Breast epithelium (tissue), 4 donors: Measurements from ENCODE around the gene FNIP1. TPM values are rescaled to one million over a fixed set of nuclear protein-coding genes. Genes with fewer than 3 reads are reported as not detected.
"Not testable (repeated sequence)": the region's sequence is repeated elsewhere in the genome, so short reads cannot be mapped to it uniquely, and the experiment has no call there.

ENCODE experiments used
- DNase-seq, 2 donors: peaks; one replicate each; pipeline ENCODE4 v3.0.0-alpha.2; 2019; ENCODE audit warnings: low spot score in 2 of 2
- H3K27ac ChIP-seq, 2 donors: fragments of 200-600 bp; sonication (generic) in 1 of 2; one replicate each; pipeline ENCODE4 v1.5.1; 2016 to 2019; ENCODE audit warnings: mild to moderate bottlenecking in 1 of 2
- H3K27me3 ChIP-seq, 2 donors: fragments of 200-600 bp; sonication (generic) in 1 of 2; one replicate each; pipeline versions ENCODE4 v1.5.1 to v1.6.0; 2017 to 2019; ENCODE audit warnings: control low read depth in 1 of 2, mild to moderate bottlenecking in 1 of 2
- H3K36me3 ChIP-seq: fragments of 200-600 bp; one replicate; pipeline ENCODE4 v1.5.1; 2019
- H3K4me1 ChIP-seq, 2 donors: fragments of 200-600 bp; sonication (generic); one replicate each; pipeline ENCODE4 v1.5.1; 2016 to 2019; ENCODE audit warnings: control low read depth in 1 of 2
- H3K4me3 ChIP-seq, 3 donors: fragments of 200-600 bp; sonication (generic); 1 replicate in 2 of 3; 2 replicates in 1 of 3; pipeline ENCODE4 v1.5.1; 2016 to 2019; ENCODE audit warnings: mild to moderate bottlenecking in 3 of 3, moderate library complexity in 2 of 3
- H3K9me3 ChIP-seq, 2 donors: fragments of 200-600 bp; sonication (generic) in 1 of 2; one replicate each; pipeline ENCODE4 v1.5.1; 2016 to 2019; ENCODE audit warnings: control low read depth in 1 of 2
- POLR2A ChIP-seq: fragments of 450-650 bp; IDR thresholded peaks from one replicate; pipeline ENCODE4 v1.6.1; 2016; ENCODE audit warnings: antibody characterized with exemption, mild to moderate bottlenecking, moderate library complexity
- POLR2AphosphoS5 ChIP-seq, 3 donors: sonication (generic); formaldehyde crosslinking; IDR thresholded peaks; one replicate each; pipeline ENCODE4 v1.6.1; 2017; ENCODE audit warnings: antibody characterized with exemption in 3 of 3
- intact Hi-C: fragments of 100-400 bp; cut with DNase I; formaldehyde crosslinking; loops from one replicate; pipeline ENCODE4 v1.15.1; 2023; ENCODE audit warnings: low total_unique reads
- total RNA-seq, 3 donors: library from RNA; depleted of rRNA; stranded (reverse); fragments of >200 nt; gene quantifications; one replicate each; pipeline ENCODE4 v1.1.0, GENCODE V29; 2016
- TF ChIP-seq, protein P1 (sequence below), 3 donors: fragments of 450-650 bp; IDR thresholded peaks; one replicate each; pipeline ENCODE4 v1.5.1; 2016 to 2017; ENCODE audit warnings: antibody characterized with exemption in 3 of 3, mild to moderate bottlenecking in 3 of 3, moderate library complexity in 3 of 3

Gene FNIP1
- total RNA-seq, 3 donors from 2014 or later: 60.3 to 96.3 (median 70.9) TPM

DNA sequence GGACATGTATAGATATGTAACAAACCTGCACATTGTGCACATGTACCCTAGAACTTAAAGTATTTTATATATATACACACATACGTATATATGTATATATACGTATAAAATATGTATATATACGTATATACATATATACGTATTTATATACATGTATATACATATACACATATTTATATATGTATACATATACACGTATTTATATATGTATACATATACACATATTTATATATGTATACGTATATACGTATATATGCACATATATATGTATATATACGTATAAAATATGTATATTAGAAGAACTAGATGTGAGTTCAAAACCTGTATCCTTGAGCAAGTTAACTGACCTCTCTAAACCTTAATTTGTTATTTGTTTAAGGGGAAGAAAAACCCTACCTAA is 61.4 kb downstream of the FNIP1 start:
- intact Hi-C loops: no loop called here

DNA sequence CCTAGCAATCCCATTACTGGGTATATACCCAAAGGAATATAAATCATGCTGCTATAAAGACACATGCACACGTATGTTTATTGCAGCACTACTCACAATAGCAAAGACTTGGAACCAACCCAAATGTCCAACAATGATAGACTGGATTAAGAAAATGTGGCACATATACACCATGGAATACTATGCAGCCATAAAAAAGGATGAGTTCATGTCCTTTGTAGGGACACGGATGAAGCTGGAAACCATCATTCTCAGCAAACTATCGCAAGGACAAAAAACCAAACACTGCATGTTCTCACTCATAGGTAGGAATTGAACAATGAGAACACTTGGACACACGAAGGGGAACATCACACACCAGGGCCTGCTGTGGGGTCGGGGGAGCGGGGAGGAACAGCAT is 61.9 kb downstream of the FNIP1 start:
- H3K4me3 ChIP-seq, H3K9me3 ChIP-seq, H3K27ac ChIP-seq, intact Hi-C loops, H3K27me3 ChIP-seq, H3K36me3 ChIP-seq, H3K4me1 ChIP-seq, DNase-seq: not testable (repeated sequence)

More for the DNA sequence above, 61.4 kb downstream of the FNIP1 start:
- no peaks in the 10 kb centered on the region for H3K36me3 ChIP-seq
- no peaks in the 10 kb centered on the region for H3K9me3 ChIP-seq
- TF ChIP-seq POLR2A (no peak), POLR2AphosphoS5 (IDR thresholded peaks at IDR 0.05) (no peak)
- TF ChIP-seq, protein P1, sequence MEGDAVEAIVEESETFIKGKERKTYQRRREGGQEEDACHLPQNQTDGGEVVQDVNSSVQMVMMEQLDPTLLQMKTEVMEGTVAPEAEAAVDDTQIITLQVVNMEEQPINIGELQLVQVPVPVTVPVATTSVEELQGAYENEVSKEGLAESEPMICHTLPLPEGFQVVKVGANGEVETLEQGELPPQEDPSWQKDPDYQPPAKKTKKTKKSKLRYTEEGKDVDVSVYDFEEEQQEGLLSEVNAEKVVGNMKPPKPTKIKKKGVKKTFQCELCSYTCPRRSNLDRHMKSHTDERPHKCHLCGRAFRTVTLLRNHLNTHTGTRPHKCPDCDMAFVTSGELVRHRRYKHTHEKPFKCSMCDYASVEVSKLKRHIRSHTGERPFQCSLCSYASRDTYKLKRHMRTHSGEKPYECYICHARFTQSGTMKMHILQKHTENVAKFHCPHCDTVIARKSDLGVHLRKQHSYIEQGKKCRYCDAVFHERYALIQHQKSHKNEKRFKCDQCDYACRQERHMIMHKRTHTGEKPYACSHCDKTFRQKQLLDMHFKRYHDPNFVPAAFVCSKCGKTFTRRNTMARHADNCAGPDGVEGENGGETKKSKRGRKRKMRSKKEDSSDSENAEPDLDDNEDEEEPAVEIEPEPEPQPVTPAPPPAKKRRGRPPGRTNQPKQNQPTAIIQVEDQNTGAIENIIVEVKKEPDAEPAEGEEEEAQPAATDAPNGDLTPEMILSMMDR (IDR thresholded peaks at IDR 0.05): no peak
- H3K27ac ChIP-seq: no peak overlapping the region
- no peaks in the 10 kb centered on the region for H3K4me1 ChIP-seq
- DNase-seq: no peak
- H3K4me3 ChIP-seq: no peak overlapping the region
- no peaks in the 10 kb centered on the region for H3K27me3 ChIP-seq

DNA sequence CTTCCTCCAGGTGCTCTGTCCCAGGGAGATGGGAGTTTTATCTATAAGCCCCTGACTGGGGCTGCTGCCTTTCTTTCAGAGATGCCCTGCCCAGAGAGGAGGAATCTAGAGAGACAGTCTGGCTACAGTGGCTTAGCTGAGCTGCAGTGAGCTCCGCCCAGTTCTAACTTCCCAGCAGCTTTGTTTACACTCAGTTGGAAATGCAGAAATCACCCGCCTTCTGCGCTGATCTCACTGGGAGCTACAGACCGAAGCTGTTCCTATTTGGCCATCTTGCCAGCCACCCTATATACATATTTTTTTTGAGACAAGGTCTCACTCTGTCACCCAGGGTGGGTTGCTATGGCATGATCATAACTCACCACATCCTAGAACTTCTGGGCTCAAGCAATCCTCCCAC is 67.5 kb downstream of the FNIP1 start:
- DNase-seq, H3K4me3 ChIP-seq, H3K9me3 ChIP-seq, intact Hi-C loops, H3K27me3 ChIP-seq, H3K4me1 ChIP-seq, H3K36me3 ChIP-seq, H3K27ac ChIP-seq: not testable (repeated sequence)

GRCh38 chr5:131724089-131724488 is 72.7 kb downstream of the FNIP1 start:
- H3K9me3 ChIP-seq: peaks cover 5 to 23% of the 10 kb centered on the region in 2 donors
- DNase-seq, H3K36me3 ChIP-seq, H3K27ac ChIP-seq, H3K4me3 ChIP-seq, H3K27me3 ChIP-seq, H3K4me1 ChIP-seq, intact Hi-C loops: not testable (repeated sequence)

DNA sequence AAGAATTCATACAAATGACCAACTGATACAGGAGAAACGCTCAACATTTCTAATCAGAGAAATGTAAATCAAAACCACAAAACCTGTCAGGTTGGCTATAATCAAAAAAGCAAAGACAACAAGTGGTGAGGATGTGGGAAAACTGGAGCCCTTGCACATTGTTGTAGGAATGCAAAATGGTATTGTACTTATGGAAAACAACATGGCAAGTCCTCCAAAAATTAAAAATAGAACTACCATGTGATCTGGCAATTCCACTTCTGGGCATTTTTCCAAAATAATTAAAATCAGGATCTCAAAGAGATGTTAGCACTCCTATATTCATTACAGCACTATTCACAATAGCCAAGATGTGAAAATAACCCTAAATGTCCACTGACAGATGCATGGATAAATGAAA is 76.1 kb downstream of the FNIP1 start:
- no peak overlapping the region for H3K27ac ChIP-seq
- H3K9me3 ChIP-seq: peaks cover 5 to 29% of the 10 kb centered on the region in 2 donors
- no peak overlapping the region for H3K4me3 ChIP-seq
- no peaks in the 10 kb centered on the region for H3K36me3 ChIP-seq
- no peaks in the 10 kb centered on the region for H3K27me3 ChIP-seq
- H3K4me1 ChIP-seq: no peaks in the 10 kb centered on the region
- no peak for DNase-seq
- TF ChIP-seq, protein P1 (IDR thresholded peaks at IDR 0.05): no peak
- TF ChIP-seq POLR2AphosphoS5 (IDR thresholded peaks at IDR 0.05): no peak
- TF ChIP-seq POLR2A: no peak
- intact Hi-C loops: no loop called here

DNA sequence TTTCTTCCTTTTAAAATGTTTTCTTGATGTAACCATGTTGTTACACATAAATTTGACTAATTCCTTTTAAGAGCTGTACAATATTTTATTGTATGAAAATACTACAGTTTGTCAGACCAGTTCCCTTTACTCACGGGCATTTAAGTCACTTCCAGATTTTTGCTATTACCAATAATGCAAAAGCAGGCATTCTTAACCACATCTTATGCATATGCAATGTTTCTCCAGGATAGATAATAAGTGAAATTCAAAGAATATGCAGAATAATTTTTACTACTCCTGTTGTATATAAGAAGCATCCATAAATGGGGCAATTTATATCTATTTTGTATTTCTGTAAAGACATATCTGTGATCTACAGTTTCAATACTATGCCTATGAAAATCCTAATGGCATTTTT is 77.3 kb downstream of the FNIP1 start:
- intact Hi-C loops: no loop called here
- no peak for DNase-seq
- Histone ChIP-seq H3K9me3 (peaks cover 5 to 29% of the 10 kb centered on the region in 2 donors), H3K4me1 (no peaks in the 10 kb centered on the region), H3K4me3 (no peak overlapping the region), H3K36me3 (no peaks in the 10 kb centered on the region), H3K27ac (no peak overlapping the region), H3K27me3 (no peaks in the 10 kb centered on the region)
- TF ChIP-seq POLR2A: no peak
- TF ChIP-seq, protein P1 (IDR thresholded peaks at IDR 0.05): no peak
- no peak for TF ChIP-seq POLR2AphosphoS5 (IDR thresholded peaks at IDR 0.05)

- H3K27ac ChIP-seq: no peak overlapping the region
- no peak for TF ChIP-seq POLR2AphosphoS5 (IDR thresholded peaks at IDR 0.05)
- TF ChIP-seq POLR2A: no peak
- TF ChIP-seq, protein P1 (IDR thresholded peaks at IDR 0.05): no peak
Measured at GRCh38 chr5:131718487-131719014, 78.3 kb downstream of the FNIP1 start.

GRCh38 chr5:131717164-131717563 is 79.7 kb downstream of the FNIP1 start:
- H3K9me3 ChIP-seq: peaks cover 5 to 29% of the 10 kb centered on the region in 2 donors
- H3K27ac ChIP-seq: not testable (repeated sequence)

More at GRCh38 chr5:131718487-131719014, 78.3 kb downstream of the FNIP1 start:
- H3K27me3 ChIP-seq: no peaks in the 10 kb centered on the region
- no peak for DNase-seq
- no peak overlapping the region for H3K4me3 ChIP-seq
- intact Hi-C loops: no loop called here
- H3K9me3 ChIP-seq: peaks cover 5 to 29% of the 10 kb centered on the region in 2 donors
- H3K4me1 ChIP-seq: no peaks in the 10 kb centered on the region
- no peaks in the 10 kb centered on the region for H3K36me3 ChIP-seq

More at GRCh38 chr5:131717164-131717563, 79.7 kb downstream of the FNIP1 start:
- H3K4me3 ChIP-seq, H3K4me1 ChIP-seq, H3K36me3 ChIP-seq, H3K27me3 ChIP-seq, intact Hi-C loops, DNase-seq: not testable (repeated sequence)
